Measurements from ENCODE around the gene PCDHB12. TPM values are rescaled to one million over a fixed set of nuclear protein-coding genes. Genes with fewer than 3 reads are reported as not detected.
A peak's percentile ranks its signal among the peaks of the same experiment; 100 is the strongest.
"Not testable (repeated sequence)": the region's sequence is repeated elsewhere in the genome, so short reads cannot be mapped to it uniquely, and the experiment has no call there.

Gene PCDHB12
- 1 to 10 TPM; 2.3 to 3.7 (median 2.8) TPM for polyA plus RNA-seq (ENCODE audit: insufficient read length in 10 of 10)
- long read RNA-seq, donor 1, partial matches to known transcripts: 0 of 3 reads
- long read RNA-seq, donor 1, other reads (novel, unspliced or antisense): 0 of 3 reads
- long read RNA-seq, donor 2, partial matches to known transcripts: 0 of 3 reads
- long read RNA-seq, donor 2, other reads (novel, unspliced or antisense): 0 of 3 reads
- long read RNA-seq, donor 3: 0 reads
- long read RNA-seq, donor 4, partial matches to known transcripts: 0 of 1 reads
- long read RNA-seq, donor 4, other reads (novel, unspliced or antisense): 0 of 1 reads
- long read RNA-seq, donor 5, partial matches to known transcripts: 0 of 2 reads
- long read RNA-seq, donor 5, other reads (novel, unspliced or antisense): 0 of 2 reads
- long read RNA-seq, donor 6, partial matches to known transcripts: 0 of 2 reads
- long read RNA-seq, donor 6, other reads (novel, unspliced or antisense): 0 of 2 reads
- long read RNA-seq, donor 7, partial matches to known transcripts: 0 of 1 reads
- long read RNA-seq, donor 7, other reads (novel, unspliced or antisense): 0 of 1 reads
- long read RNA-seq, donor 8, partial matches to known transcripts: 0 of 2 reads
- long read RNA-seq, donor 8, other reads (novel, unspliced or antisense): 0 of 2 reads
- long read RNA-seq, donor 9: 0 reads

GRCh38 chr5:141208478-141208877 is at the start of gene PCDHB12:
PCDHB12 (plus strand) TSS chr5:141208719; CDS start chr5:141208908, 189 bp downstream.
- DNase-seq: peak in 1 of 3 donors; percentile 15

DNA sequence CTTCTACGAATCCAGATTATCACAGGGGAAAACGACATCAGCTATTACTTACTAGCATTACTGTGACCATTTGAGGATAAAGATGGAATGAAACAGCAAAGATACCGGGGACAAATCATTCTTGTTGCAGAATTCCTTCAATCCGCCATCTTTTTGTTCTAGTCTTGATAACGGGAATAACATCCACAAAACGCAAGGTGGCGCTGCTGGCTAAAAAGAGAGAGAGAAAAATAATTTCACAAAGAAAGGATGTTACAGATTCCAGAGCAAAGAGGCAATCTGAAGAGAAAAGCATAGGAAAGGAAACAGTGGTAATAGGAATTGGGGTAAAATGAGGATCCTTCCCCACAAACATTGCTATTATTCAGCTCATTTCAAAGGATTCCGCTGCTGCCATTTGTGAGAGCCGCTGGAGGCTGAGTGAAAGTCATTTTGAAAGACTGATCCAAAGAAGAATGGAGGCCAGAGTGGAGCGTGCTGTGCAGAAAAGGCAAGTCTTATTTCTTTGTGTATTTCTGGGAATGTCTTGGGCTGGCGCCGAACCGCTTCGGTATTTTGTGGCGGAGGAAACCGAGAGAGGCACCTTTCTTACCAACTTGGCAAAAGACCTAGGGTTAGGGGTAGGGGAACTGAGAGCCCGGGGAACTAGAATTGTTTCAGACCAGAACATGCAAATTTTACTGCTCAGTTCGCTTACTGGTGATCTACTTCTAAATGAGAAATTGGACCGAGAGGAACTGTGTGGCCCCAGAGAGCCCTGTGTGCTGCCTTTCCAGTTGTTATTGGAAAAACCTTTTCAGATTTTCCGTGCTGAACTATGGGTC is 35.9 kb upstream of the PCDHB12 start, which contains the start of gene PCDHB7:
Gene PCDHB7 (plus strand): TSS at position 264 of the 824 bp plus-strand sequence. CDS start 192 bp downstream, at position 456.
- DNase-seq: peak; percentile 3 to 35 (median 28)

DNA sequence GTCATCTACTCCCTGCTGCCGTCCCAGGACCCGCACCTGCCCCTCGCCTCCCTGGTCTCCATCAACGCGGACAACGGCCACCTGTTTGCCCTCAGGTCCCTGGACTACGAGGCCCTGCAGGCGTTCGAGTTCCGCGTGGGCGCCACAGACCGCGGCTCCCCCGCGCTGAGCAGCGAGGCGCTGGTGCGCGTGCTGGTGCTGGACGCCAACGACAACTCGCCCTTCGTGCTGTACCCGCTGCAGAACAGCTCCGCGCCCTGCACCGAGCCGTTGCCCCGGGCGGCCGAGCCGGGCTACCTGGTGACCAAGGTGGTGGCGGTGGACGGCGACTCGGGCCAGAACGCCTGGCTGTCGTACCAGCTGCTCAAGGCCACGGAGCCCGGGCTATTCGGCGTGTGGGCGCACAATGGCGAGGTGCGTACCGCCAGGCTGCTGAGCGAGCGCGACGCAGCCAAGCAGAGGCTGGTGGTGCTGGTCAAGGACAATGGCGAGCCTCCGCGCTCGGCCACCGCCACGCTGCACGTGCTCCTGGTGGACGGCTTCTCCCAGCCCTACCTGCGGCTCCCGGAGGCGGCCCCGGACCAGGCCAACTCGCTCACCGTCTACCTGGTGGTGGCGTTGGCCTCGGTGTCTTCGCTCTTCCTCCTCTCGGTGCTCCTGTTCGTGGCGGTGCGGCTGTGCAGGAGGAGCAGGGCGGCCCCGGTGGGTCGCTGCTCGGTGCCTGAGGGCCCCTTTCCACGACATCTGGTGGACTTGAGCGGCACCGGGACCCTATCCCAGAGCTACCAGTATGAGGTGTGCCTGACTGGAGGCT is 34.0 kb upstream of the PCDHB12 start:
- DNase-seq: not testable (repeated sequence)

GRCh38 chr5:141175933-141176332 is 32.6 kb upstream of the PCDHB12 start:
- DNase-seq: no peak

DNA sequence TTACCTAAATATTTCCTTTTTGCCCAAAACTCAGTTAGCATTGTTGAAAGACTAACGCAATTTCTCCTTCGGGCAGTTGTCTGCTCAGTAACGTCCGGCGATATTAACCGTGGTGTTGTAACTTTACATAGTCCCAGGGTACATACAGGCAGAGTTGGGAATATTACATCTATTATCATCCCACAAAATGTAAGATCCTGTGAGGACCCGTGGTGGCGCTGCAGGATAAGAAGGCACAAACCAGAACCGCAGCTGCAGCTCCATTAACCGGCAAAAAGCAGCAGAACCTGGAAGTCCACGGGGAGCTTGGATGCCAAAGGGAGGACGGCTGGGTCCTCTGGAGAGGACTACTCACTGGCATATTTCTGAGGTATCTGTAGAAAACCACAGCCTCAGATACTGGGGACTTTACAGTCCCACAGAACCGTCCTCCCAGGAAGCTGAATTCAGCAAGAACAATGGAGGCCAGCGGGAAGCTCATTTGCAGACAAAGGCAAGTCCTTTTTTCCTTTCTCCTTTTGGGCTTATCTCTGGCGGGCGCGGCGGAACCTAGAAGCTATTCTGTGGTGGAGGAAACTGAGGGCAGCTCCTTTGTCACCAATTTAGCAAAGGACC is 30.8 kb upstream of the PCDHB12 start, which contains the start of gene PCDHB8:
Gene PCDHB8 (plus strand): TSS at position 214 of the 615 bp plus-strand sequence. CDS start 245 bp downstream, at position 459.
- DNase-seq: not testable (repeated sequence)

- DNase-seq: not testable (repeated sequence)
These were observed 29.1 kb upstream of the PCDHB12 start for GRCh38 chr5:141179371-141179770.

GRCh38 chr5:141179876-141180275 is 28.6 kb upstream of the PCDHB12 start:
- DNase-seq: not testable (repeated sequence)

- no peak for DNase-seq
These were observed 28.2 kb upstream of the PCDHB12 start for GRCh38 chr5:141180313-141180712.

DNA sequence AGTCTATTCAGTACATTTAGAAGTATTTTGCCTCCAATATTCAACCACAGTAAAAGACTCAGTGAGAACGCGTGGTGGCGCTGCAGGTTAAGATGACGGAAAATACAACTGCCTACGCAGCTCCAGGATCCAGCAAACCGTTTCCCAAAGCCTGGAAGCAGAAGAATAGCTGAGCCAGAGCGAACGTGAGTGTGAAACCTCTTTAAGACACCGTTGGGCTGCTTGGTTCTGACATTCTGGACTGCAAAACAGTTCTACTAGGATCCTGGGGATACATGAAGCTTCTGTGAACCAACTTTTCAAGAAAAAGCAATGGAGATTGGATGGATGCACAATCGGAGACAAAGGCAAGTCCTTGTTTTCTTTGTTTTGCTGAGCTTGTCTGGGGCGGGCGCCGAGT is 26.3 kb upstream of the PCDHB12 start, which contains the start of gene PCDHB16:
Gene PCDHB16 (plus strand): TSS at position 140 of the 400 bp plus-strand sequence. CDS start 173 bp downstream, at position 313.
- DNase-seq: peak; percentile 9 to 40 (median 27)

- not testable (repeated sequence) for DNase-seq
These were observed 24.2 kb upstream of the PCDHB12 start for GRCh38 chr5:141184117-141184855.

- DNase-seq: peak in 1 of 3 donors; percentile 13
These were observed 21.5 kb upstream of the PCDHB12 start, which contains the start of gene PCDHB9 for GRCh38 chr5:141186897-141187512. PCDHB9 (plus strand) TSS chr5:141187161; CDS start chr5:141187319, 158 bp downstream.

DNA sequence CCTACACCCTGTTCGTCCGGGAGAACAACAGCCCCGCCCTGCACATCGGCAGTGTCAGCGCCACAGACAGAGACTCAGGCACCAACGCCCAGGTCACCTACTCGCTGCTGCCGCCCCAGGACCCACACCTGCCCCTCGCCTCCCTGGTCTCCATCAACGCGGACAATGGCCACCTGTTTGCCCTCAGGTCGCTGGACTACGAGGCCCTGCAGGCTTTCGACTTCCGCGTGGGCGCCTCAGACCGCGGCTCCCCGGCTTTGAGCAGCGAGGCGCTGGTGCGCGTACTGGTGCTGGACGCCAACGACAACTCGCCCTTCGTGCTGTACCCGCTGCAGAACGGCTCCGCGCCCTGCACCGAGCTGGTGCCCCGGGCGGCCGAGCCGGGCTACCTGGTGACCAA is 19.8 kb upstream of the PCDHB12 start:
- DNase-seq: not testable (repeated sequence)

GRCh38 chr5:141189131-141189530 is 19.4 kb upstream of the PCDHB12 start:
- not testable (repeated sequence) for DNase-seq

DNA sequence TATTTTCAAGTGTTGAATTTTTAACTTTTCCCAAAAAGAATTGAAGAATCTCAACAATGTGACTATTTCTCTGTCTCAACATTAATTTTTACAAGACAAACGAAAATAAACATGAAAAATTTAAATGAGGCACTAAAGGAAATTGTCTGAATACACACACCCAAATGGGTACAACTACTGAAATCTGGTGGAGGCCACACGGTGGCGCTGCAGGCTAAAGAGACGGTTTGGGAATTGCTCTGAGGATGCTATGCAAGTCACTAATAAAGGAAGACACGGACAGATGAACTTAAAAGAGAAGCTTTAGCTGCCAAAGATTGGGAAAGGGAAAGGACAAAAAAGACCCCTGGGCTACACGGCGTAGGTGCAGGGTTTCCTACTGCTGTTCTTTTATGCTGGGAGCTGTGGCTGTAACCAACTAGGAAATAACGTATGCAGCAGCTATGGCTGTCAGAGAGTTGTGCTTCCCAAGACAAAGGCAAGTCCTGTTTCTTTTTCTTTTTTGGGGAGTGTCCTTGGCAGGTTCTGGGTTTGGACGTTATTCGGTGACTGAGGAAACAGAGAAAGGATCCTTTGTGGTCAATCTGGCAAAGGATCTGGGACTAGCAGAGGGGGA is 16.3 kb upstream of the PCDHB12 start, which contains the start of gene PCDHB10:
Gene PCDHB10 (plus strand): TSS at position 244 of the 616 bp plus-strand sequence. CDS start 200 bp downstream, at position 444.
- peak in 1 of 3 donors; percentile 13 for DNase-seq

GRCh38 chr5:141194332-141194731 is 14.2 kb upstream of the PCDHB12 start:
- DNase-seq: not testable (repeated sequence)

DNA sequence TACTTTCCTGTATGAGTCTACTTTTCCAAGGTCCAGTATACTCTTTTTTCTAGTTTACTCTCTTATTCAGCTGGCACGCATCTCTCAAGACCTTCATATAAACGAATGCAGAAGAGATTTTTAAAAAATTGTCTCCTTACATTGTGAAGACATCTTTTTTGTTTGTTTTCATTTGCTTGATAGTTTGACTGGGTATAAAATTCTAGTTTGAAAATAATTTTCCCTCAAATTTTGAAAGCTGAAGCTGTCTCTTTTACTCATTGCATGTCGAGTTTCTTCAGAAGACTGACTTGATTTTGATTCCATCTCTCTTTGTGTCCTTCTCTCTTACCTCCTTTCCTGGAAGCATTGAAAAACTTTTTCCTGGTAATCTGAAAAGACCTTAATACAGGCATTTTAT is 12.2 kb upstream of the PCDHB12 start:
- DNase-seq: no peak

DNA sequence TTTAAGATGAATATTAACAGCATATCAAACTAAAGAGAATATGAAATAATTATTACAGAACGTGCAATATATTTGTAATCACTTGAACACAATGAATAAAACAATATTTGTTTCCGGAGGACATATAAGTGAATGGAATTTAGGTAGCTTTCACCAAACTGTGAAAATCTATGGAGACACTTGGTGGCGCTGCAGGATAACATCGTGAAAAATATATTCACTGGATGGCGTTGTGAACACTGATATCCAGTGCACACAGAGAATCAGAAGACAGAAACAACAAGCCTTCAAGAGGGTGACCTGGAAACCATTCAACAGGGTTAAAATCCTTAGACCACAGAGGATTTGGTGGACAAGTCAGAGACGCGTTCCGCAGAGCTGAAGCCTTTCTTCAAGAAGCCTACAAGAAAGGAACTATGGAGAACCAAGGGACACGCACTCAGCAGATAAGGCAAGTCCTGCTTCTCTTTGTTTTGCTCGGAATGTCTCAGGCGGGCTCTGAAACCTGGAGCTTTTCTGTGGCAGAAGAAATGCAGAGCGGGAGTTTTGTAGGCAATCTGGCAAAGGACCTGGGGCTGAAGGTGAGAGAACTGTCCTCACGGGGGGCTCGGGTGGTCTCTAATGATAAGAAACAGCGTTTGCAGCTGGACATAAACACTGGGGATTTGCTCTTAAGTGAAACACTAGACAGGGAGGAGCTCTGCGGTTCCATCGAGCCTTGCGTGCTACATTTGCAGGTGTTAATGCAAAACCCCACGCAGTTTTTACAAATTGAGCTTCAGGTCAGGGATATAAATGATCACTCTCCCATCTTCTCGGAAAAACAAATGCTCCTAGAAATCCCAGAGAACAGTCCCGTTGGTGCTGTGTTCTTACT is 8.9 kb upstream of the PCDHB12 start, which contains the start of gene PCDHB11:
Gene PCDHB11 (plus strand): TSS at position 269 of the 877 bp plus-strand sequence. CDS start 148 bp downstream, at position 417.
- peak in 1 of 3 donors; percentile 7 for DNase-seq

Measured in muscle of back (tissue), 13 donors.